H9 (cell line): ENCODE data around the gene PRDX1. TPM values are rescaled to one million over a fixed set of nuclear protein-coding genes. Genes with fewer than 3 reads are reported as not detected.

Source experiments
- DNase-seq: peaks from one replicate; pipeline ENCODE4 v3.0.0-alpha.2; 2017
- H2AFZ ChIP-seq: one replicate; pipeline ENCODE4 v1.6.1; 2013; ENCODE audit warnings: mild to moderate bottlenecking, low read length, control low read depth, moderate library complexity
- H2AK5ac ChIP-seq: 2 replicates; pipeline ENCODE4 v1.6.1; 2013; ENCODE audit warnings: low read length, control low read depth, mixed read lengths; ENCODE audit not compliant: insufficient read length
- H2BK120ac ChIP-seq: one replicate; pipeline ENCODE4 v1.6.1; 2013; ENCODE audit warnings: low read depth, mild to moderate bottlenecking, low read length, control low read depth, inconsistent platforms; ENCODE audit not compliant: poor library complexity, severe bottlenecking
- H2BK12ac ChIP-seq: 2 replicates; pipeline ENCODE4 v1.6.1; 2013; ENCODE audit warnings: low read length, control low read depth, mixed read lengths, low read depth; ENCODE audit not compliant: insufficient read length
- H2BK15ac ChIP-seq: 2 replicates; pipeline ENCODE4 v1.6.1; 2013; ENCODE audit warnings: low read depth, low read length, control low read depth
- H2BK20ac ChIP-seq: one replicate; pipeline ENCODE4 v1.6.1; 2013; ENCODE audit warnings: low read depth, mild to moderate bottlenecking, low read length, control low read depth, inconsistent platforms; ENCODE audit not compliant: poor library complexity, severe bottlenecking
- H2BK5ac ChIP-seq: 2 replicates; pipeline ENCODE4 v1.6.1; 2013; ENCODE audit warnings: low read length, control low read depth, mixed read lengths; ENCODE audit not compliant: insufficient read length
- H3K14ac ChIP-seq: 2 replicates; pipeline ENCODE4 v1.6.1; 2013; ENCODE audit warnings: low read length, control low read depth; ENCODE audit not compliant: insufficient read depth
- H3K18ac ChIP-seq: 2 replicates; pipeline ENCODE4 v1.6.1; 2013; ENCODE audit warnings: low read depth, mild to moderate bottlenecking, mixed read lengths, low read length, control low read depth; ENCODE audit not compliant: insufficient read length
- H3K23ac ChIP-seq: 2 replicates; pipeline ENCODE4 v1.6.1; 2013; ENCODE audit warnings: low read length, control low read depth, mixed read lengths, low read depth; ENCODE audit not compliant: insufficient read length
- H3K23me2 ChIP-seq: 2 replicates; pipeline ENCODE4 v1.6.1; 2013; ENCODE audit warnings: low read depth, mild to moderate bottlenecking, mixed read lengths, low read length, control low read depth; ENCODE audit not compliant: insufficient read length, poor library complexity, severe bottlenecking
- H3K27ac ChIP-seq: 2 replicates; pipeline ENCODE4 v1.5.1; 2013; ENCODE audit warnings: low read length, control low read depth, mixed read lengths, low read depth; ENCODE audit not compliant: insufficient read length
- H3K27me3 ChIP-seq: 2 replicates; pipeline ENCODE4 v1.6.1; 2013; ENCODE audit warnings: low read length, control low read depth, inconsistent platforms; ENCODE audit not compliant: insufficient read depth
- H3K4ac ChIP-seq: 2 replicates; pipeline ENCODE4 v1.6.1; 2013; ENCODE audit warnings: low read depth, mild to moderate bottlenecking, control low read depth, inconsistent platforms, low read length, moderate library complexity
- H3K4me1 ChIP-seq: 2 replicates; pipeline ENCODE4 v1.6.1; 2013; ENCODE audit warnings: low read length, control low read depth, inconsistent platforms; ENCODE audit not compliant: insufficient read depth
- H3K4me2 ChIP-seq: 2 replicates; pipeline ENCODE4 v1.6.1; 2013; ENCODE audit warnings: low read length, control low read depth, mixed read lengths; ENCODE audit not compliant: insufficient read length, insufficient read depth
- H3K56ac ChIP-seq: 2 replicates; pipeline ENCODE4 v1.6.1; 2013; ENCODE audit warnings: low read depth, mild to moderate bottlenecking, mixed read lengths, low read length, control low read depth; ENCODE audit not compliant: insufficient read length
- H3K79me1 ChIP-seq: 2 replicates; pipeline ENCODE4 v1.6.1; 2013; ENCODE audit warnings: low read depth, mild to moderate bottlenecking, moderate library complexity, low read length, control low read depth, inconsistent platforms; ENCODE audit not compliant: insufficient read depth, poor library complexity, severe bottlenecking
- H3K79me2 ChIP-seq: 2 replicates; pipeline ENCODE4 v1.6.1; 2013; ENCODE audit warnings: low read length, control low read depth, inconsistent platforms; ENCODE audit not compliant: insufficient read depth
- H3K9ac ChIP-seq: 2 replicates; pipeline ENCODE4 v1.6.1; 2013; ENCODE audit warnings: low read length, control low read depth, mixed read lengths; ENCODE audit not compliant: insufficient read length; ENCODE audit errors: extremely low read depth
- H3K9me3 ChIP-seq: one replicate; pipeline ENCODE4 v1.6.1; 2013; ENCODE audit warnings: low read depth, low read length, inconsistent platforms; ENCODE audit not compliant: control insufficient read depth
- H3T11ph ChIP-seq: one replicate; pipeline ENCODE4 v1.6.1; 2013; ENCODE audit warnings: mild to moderate bottlenecking, low read length, control low read depth, inconsistent platforms
- H4K20me1 ChIP-seq: one replicate; pipeline ENCODE4 v1.6.1; 2013; ENCODE audit not compliant: control insufficient read depth, insufficient read length, insufficient read depth
- H4K5ac ChIP-seq: 2 replicates; pipeline ENCODE4 v1.6.1; 2013; ENCODE audit warnings: low read depth, mild to moderate bottlenecking, mixed read lengths, low read length, control low read depth; ENCODE audit not compliant: insufficient read length
- H4K8ac ChIP-seq: replicated peaks from 2 replicates; pipeline ENCODE4 v1.6.1; 2013; ENCODE audit warnings: low read length, control low read depth, mixed read lengths, low read depth; ENCODE audit not compliant: insufficient read length
- H4K91ac ChIP-seq: 2 replicates; pipeline ENCODE4 v1.6.1; 2013; ENCODE audit warnings: low read depth, mild to moderate bottlenecking, moderate library complexity, mixed read lengths, low read length, control low read depth; ENCODE audit not compliant: insufficient read length
- H3K27ac Mint-ChIP-seq, 3 experiments: 2 replicates in 2 of 3; 3 replicates in 1 of 3; pipeline ENCODE4 v1.8.0; 2020 to 2021; ENCODE audit warnings: mixed read lengths in 3 of 3, mild to moderate bottlenecking in 1 of 3, moderate library complexity in 1 of 3
- H3K27me3 Mint-ChIP-seq: 2 replicates; pipeline ENCODE4 v1.8.0; 2021; ENCODE audit warnings: low read depth, mild to moderate bottlenecking, moderate library complexity, mixed read lengths
- H3K36me3 Mint-ChIP-seq, 3 experiments: 2 replicates in 2 of 3; 3 replicates in 1 of 3; pipeline ENCODE4 v1.8.0; 2020 to 2021; ENCODE audit warnings: low read depth in 3 of 3, mixed read lengths in 3 of 3; ENCODE audit not compliant: insufficient read depth in 1 of 3
- H3K4me1 Mint-ChIP-seq, 2 experiments: 2 replicates each; pipeline ENCODE4 v1.8.0; 2020; ENCODE audit warnings: mixed read lengths in 2 of 2
- H3K4me3 Mint-ChIP-seq, 2 experiments: 2 replicates in 1 of 2; 3 replicates in 1 of 2; pipeline ENCODE4 v1.8.0; 2020 to 2021; ENCODE audit warnings: mild to moderate bottlenecking in 2 of 2, mixed read lengths in 2 of 2, moderate library complexity in 1 of 2
- H3K9me3 Mint-ChIP-seq, 2 experiments: 2 replicates in 1 of 2; 3 replicates in 1 of 2; pipeline ENCODE4 v1.8.0; 2020; ENCODE audit warnings: mild to moderate bottlenecking in 2 of 2, mixed read lengths in 2 of 2, moderate library complexity in 1 of 2
- WGBS: extraction: QIAGEN DNeasy Blood & Tissue Kit; methylation state at CpG from one replicate; pipeline ENCODE4 v1.1.7; 2013; ENCODE audit warnings: missing lambda C conversion rate, low lambda C conversion rate, mixed read lengths; ENCODE audit not compliant: insufficient read length; ENCODE audit errors: extremely low coverage; 5-methylcytosine and 5-hydroxymethylcytosine counted together
- total RNA-seq: library from RNA; stranded (reverse); gene quantifications from 2 replicates; pipeline ENCODE4 v1.2.1, GENCODE V29; 2021
- TF ChIP-seq, protein P1 (sequence below): fragments of 200-600 bp; sonication (generic); conservative IDR thresholded peaks from 3 replicates; pipeline ENCODE4 v1.8.0; 2021; ENCODE audit warnings: antibody characterized with exemption, mild to moderate bottlenecking

Gene PRDX1
- total RNA-seq, 1 experiment from 2014 or later = 1,003 TPM

DNA sequence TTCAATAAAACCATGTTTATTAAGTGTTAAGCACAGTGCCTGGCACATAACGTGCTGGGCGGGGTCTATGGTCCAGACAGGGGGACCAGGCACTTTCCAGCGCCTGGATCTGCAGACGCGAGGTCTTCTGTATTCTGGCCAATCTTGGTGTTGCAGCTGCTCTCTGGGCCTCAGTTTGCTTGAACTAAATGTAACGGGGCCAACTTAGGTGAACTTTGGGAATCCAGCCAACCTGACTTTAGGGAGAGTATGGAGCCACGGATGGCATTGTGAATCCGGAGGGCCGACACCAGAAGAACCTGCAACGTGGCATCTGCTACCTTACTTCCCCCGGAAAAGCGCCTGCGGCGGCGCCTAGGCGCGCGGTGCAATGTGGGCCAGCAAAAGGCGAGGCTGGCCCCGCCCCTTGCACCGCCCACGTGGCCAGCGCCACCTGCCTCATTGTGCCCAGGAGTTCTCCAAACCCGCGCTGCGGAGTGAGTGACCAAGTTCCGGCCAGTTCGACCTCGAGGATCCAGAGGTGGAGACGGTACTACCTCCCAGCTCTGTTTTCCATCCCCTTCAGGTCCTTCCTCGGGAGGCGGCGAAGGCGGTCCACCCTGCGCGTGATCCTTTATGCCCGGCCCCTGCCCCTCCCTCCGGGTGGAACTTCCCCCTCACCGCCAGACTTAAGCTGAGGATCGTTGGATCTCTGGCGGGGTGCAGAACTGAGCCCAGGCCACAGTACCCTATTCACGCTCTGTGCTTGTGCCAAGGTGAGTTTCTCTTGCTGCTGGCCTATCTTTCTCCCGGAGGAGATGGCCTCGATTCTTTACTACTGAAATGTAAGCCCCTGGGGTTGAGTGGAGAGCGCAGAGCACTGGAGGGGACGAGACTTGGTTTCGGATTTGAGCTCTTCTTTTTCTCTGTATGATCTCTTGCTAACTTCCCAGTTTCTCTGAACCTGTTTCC, 29.0 kb upstream of the PRDX1 start, which contains the start of gene AKR1A1:
Gene AKR1A1 (plus strand): TSS at position 426 of the 951 bp plus-strand sequence. CDS start 10,969 bp downstream, outside the sequence.
- H4K5ac ChIP-seq = peak within 1 kb of the TSS; percentile 43
- H3K27me3 Mint-ChIP-seq = no peaks in the 10 kb centered on the region; the same call in 1 of the 2 replicates

More for the DNA sequence above, 29.0 kb upstream of the PRDX1 start, which contains the start of gene AKR1A1:
- Histone ChIP-seq H4K8ac (no peak within 1 kb of the TSS), H2BK20ac (no peak within 1 kb of the TSS), H4K20me1 (peaks cover 2% of the 10 kb centered on the region), H2AK5ac (no peak within 1 kb of the TSS), H2BK5ac (no peak within 1 kb of the TSS), H2BK15ac (no peak within 1 kb of the TSS), H3T11ph (no peak within 1 kb of the TSS), H4K91ac (no peak within 1 kb of the TSS), H3K18ac (peak within 1 kb of the TSS; percentile 89), H3K23ac (no peak within 1 kb of the TSS), H3K23me2 (peaks cover 7% of the 10 kb centered on the region), H3K9me3 (no peaks in the 10 kb centered on the region), H3K4ac (no peak within 1 kb of the TSS; the same call in 1 of the 2 replicates), H2BK12ac (no peak within 1 kb of the TSS), H3K56ac (no peak within 1 kb of the TSS), H3K79me2 (peaks cover 12% of the 10 kb centered on the region; the same call in 1 of the 2 replicates), H3K27me3 (no peaks in the 10 kb centered on the region), H2AFZ (no peak within 1 kb of the TSS), H3K14ac (peak within 1 kb of the TSS; percentile 90), H3K4me1 (peaks cover 3% of the 10 kb centered on the region), H3K79me1 (peaks cover 4% of the 10 kb centered on the region), H3K9ac (peak within 1 kb of the TSS; percentile 91), H3K4me2 (peak within 1 kb of the TSS; percentile 92), H3K27ac (no peak within 1 kb of the TSS), H2BK120ac (no peak within 1 kb of the TSS)
- Mint-ChIP-seq H3K9me3 (no peaks in the 10 kb centered on the region), H3K4me3 (peak within 1 kb of the TSS; percentile 92 to 95), H3K36me3 (peaks cover 11 to 30% (median 28%) of the 10 kb centered on the region in 3 experiments), H3K4me1 (peaks cover 11 to 13% of the 10 kb centered on the region in 2 experiments), H3K27ac (peak within 1 kb of the TSS; percentile 91 to 98 (median 97))
- TF ChIP-seq, protein P1, sequence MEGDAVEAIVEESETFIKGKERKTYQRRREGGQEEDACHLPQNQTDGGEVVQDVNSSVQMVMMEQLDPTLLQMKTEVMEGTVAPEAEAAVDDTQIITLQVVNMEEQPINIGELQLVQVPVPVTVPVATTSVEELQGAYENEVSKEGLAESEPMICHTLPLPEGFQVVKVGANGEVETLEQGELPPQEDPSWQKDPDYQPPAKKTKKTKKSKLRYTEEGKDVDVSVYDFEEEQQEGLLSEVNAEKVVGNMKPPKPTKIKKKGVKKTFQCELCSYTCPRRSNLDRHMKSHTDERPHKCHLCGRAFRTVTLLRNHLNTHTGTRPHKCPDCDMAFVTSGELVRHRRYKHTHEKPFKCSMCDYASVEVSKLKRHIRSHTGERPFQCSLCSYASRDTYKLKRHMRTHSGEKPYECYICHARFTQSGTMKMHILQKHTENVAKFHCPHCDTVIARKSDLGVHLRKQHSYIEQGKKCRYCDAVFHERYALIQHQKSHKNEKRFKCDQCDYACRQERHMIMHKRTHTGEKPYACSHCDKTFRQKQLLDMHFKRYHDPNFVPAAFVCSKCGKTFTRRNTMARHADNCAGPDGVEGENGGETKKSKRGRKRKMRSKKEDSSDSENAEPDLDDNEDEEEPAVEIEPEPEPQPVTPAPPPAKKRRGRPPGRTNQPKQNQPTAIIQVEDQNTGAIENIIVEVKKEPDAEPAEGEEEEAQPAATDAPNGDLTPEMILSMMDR = no peak
- no CpG with 5 or more reads among the region's 47 CpGs for WGBS
- peak; percentile 95 for DNase-seq
